Measurements from ENCODE around the gene FOXN3.
"Not testable (repeated sequence)": the region's sequence is repeated elsewhere in the genome, so short reads cannot be mapped to it uniquely, and the experiment has no call there.

FOXN3 gene

DNA sequence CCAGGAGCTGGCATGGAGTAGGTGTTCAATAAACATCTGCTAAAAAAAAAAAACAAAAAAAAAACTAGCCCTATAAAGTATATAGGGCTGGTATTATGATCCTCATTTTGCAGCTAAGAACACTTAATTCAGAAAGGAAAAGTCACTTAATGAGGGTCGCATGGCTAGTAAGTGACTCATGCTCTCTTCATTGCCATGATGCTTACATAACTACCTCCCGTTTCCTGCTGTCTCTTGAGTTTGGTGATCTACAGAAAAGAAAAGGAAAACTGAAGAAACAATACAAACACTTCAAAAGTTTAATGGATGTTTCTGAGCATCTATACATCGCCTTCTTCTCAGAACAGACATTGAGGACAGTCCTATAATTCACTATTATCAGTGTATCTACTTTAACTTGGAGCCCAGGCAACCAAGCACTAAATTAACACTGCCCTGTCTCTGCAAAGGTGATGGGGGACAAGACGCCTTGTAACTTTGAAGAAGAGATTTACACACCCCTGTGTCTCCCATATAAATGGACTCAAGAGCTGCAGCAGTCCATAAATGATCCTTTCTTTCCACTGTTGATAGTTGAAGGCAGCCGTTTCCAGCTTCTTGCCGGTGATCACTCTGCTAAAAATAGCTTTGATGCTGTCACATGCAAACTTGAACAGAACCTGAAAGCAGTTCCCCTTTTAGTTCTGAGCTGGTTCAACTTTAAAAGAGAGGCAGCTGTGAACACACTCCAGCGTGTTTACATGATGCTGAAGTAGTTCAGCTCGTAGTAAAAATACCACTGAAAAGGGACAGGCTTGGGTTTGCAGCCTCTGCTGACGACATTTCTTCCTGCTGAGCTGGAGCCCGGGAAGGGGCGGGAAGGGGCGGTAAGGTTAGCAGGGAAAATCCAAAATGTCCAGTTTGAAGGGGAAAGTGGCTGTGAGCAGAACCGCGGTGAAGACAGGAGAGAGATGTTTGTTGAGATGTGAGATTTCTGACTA is 113.3 kb downstream of the FOXN3 start:
- peak; percentile 15 for DNase-seq (ENCODE audit: low spot score)

DNA sequence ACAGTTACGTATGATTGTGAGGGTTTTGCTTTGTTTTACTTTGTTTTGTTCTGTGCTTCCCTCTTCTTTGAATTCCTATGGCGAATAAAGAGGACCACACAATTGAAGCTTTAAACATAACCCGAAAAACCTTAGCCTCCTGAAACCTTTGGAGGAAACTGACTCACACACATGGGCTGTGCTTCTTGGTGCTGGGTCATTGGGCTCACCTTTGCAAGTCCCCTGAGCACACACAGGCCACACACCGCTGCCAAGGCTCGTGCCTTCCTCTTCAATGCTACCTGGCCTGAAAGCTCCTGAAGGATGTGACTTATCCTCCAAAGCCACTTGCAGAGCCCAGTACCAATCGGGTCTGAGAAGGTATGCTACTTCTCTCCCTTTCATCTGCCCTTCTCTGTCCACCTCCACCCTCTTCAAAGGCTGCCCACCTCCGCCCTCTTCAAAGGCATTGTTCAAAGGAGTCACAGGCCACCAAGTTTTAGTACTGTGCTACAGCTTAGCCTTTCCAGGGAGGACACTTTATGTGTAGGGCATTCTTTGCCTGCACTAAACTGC is 114.6 kb downstream of the FOXN3 start:
- DNase-seq (ENCODE audit: low spot score) = no peak

GRCh38 chr14:89299587-89299986 is 117.4 kb downstream of the FOXN3 start:
- DNase-seq (ENCODE audit: low spot score) = no peak

GRCh38 chr14:89298056-89298834 is 118.8 kb downstream of the FOXN3 start:
- DNase-seq (ENCODE audit: low spot score) = no peak

- no peak for DNase-seq (ENCODE audit: low spot score)
Observed at GRCh38 chr14:89296281-89296745, 120.7 kb downstream of the FOXN3 start.

DNA sequence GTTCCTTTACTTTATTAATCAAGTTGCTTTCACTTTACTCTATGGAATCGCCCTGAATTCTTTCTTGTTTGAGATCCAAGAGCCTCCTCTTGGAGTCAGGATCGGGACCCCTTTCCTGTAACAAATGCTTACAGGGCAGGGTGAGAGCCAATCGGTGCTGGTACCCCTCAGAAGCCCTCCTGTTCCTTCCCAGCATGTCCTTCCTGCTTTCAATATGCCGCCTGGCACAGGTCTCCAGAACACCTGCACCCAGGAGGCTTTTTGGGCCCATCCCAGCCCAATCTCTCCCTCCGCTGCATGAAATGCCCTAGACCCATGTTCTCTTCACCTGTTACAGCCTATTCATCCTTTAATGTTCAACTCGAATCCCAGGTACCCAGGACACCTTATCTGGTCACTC is 122.2 kb downstream of the FOXN3 start:
- no peak for DNase-seq (ENCODE audit: low spot score)

- not testable (repeated sequence) for DNase-seq (ENCODE audit: low spot score)
Observed at GRCh38 chr14:89294469-89294868, 122.6 kb downstream of the FOXN3 start.

DNA sequence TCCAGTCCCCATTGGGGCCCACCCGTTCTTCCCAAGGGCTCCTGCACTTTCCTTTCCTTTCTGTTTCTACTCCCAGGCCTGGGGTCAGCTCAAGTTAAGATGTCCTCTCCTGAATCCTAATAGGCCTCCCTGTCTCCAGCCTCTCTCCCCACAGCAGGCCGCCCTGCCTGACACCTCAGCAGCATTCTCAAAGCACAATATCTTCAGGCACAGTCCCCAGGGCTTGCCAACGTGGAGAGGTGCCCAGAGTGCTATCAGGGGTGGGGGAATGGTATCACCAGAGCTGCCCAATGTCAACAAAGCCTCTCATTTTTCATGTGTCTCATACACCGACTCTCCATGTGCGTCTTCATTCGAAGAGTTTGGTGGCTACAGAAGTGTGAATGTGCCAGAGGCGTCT is 123.0 kb downstream of the FOXN3 start:
- DNase-seq (ENCODE audit: low spot score) = no peak

DNA sequence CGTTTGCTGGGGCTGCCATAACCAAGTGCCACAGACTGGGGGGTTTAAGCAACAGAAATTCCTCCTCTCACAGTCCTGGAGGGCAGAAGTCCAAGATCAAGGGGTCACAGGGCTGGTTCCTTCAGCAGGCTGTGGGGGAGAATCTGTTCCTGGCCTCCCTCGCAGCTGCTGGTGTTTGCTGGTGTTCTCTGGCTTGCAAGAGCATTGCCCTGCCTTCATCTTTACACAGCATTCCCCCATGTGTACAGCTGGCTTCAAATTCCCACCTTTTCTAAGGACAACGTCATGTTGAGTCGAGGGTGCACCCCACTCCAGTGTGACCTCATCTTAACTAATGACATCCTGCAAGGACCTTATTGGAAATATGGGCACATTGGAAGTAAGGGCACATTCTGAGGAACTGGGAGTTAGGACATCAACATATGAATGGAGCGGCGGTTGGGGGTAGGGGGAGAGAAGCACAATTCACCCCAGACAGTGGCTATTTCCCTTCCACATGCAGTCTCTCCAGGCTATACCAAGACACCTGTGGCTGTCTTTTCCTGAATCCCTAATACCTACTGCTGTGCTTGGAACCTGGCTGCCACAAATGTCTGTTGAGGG is 123.6 kb downstream of the FOXN3 start:
- no peak for DNase-seq (ENCODE audit: low spot score)

DNA sequence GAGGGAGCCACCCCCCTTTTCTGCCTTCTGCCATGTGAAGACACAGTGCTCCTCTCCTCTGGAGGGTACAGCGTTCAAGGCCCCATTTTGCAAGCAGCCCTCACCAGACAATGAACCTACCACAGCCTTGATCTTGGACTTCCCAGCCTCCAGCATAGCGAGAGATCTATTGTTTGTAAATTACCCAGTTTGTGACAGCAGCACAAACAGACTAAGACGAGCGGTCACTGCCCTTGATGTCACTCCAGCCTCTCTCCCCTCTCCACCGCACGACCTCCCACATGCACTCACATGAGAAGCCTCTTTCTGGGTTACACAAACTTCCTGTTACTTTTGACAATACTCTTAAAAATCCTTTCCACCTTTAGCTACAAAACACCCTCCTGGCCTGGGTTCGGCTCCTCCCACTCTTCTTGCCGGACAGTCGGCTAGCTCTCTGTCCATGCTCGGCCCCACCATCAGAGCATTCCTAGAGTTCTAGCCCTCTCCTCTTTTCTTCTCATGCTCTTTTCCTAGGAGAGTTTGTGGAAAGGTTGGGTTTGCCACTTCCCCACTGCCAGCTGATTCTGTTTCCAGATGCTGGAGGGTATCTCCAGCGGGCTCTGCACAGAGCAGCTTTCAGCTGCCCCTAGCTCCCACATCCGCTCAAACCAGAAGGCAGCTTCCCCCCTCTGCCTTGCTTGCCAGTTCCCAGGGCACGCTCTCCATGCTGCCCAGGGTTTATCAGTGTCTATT is 124.3 kb downstream of the FOXN3 start:
- no peak for DNase-seq (ENCODE audit: low spot score)

- no peak for DNase-seq (ENCODE audit: low spot score)
Observed at GRCh38 chr14:89291351-89291940, 125.6 kb downstream of the FOXN3 start.

- DNase-seq (ENCODE audit: low spot score) = no peak
Observed at GRCh38 chr14:89290813-89291212, 126.2 kb downstream of the FOXN3 start.

DNA sequence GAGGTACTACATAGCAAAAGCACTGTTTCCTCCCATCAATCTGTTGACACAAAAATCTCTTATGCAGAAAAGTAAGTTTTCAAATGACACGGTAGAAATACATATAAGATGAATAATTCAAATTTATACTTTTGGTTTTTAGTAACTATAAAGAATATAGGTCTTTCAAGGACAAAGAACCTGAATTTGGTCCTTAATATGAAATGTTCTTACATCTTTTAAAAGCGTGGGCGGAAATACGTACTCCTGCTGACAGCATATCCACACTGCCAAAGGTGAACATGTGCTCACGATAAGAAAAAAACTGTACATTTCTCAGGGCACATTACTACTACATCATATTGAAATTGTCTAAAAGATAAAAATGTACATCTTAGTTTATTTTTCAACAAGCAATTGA is 127.6 kb downstream of the FOXN3 start:
- no peak for DNase-seq (ENCODE audit: low spot score)

DNA sequence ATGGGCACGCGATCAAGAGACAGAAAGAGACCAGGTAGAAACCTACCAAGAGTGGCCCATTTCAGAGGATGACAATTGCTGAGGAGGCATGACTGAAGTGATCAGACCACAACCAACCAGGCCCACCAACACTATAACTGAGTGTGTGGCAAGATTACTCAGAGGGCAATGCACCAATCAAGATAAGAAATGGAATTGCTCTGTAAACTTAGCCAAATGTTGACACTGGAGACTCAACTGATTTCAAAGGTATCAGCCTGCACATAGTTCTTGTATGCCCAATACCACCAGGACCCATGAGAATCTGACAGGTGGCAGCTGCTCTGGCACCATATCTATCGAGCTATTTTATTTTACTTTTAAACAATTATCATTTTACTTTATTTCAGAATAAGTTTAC is 128.9 kb downstream of the FOXN3 start:
- no peak for DNase-seq (ENCODE audit: low spot score)

DNA sequence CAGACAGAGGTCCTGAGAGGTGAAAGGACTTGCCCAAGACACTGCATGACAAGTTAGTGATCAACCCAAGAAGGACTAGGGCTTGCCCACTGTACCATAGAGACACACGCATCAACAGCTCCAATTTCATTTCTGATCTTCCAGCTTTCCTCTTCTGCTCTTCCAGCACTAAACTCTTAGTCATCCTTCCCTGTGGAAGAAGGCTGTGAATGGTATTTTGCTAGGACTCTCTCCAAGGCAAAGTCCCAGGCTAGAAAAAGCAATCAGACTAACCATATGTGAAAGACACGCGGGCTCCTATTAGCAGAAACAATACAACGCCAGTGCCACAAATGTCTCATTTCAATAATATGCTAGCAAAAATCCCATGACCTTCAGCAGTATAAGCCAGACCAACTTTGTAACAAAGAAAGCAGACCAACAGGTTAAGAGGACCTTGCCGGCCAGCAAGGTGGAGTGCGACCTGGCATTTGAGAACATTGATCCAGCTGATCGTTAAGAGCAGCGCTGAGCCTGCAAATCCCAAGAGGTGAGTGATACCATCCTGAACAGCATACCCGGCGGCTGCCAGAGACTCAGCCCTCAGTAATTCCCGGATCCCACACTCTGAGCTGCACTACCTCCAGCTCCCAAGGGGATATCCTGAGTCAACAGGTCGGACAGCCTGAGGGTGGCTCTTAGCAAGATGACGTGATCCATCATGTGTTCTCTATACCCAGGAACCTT is 132.5 kb downstream of the FOXN3 start:
- DNase-seq (ENCODE audit: low spot score) = no peak

GRCh38 chr14:89283327-89284060 is 133.5 kb downstream of the FOXN3 start:
- no peak for DNase-seq (ENCODE audit: low spot score)

- DNase-seq (ENCODE audit: low spot score) = no peak
Observed at GRCh38 chr14:89282191-89282590, 134.8 kb downstream of the FOXN3 start.

DNA sequence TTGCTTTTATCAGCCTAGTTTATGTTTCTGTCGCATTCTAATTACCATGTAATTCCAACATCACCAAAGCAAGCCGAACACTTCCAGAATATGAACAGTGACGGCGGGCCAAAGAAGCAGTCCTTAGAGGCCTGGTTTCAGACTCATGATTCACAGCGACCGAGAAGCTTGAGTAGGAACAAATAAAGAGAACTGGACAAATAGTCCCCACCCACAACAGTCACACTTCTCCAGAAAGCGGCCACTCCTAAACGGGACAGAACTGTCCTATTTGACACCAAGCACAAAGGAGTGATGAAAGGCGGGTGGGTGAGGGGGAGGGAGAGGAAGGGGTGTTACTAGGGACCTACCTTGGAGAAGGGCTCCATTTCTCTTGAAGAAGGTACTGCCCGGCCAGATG is 136.4 kb downstream of the FOXN3 start:
- no peak for DNase-seq (ENCODE audit: low spot score)

GRCh38 chr14:89279649-89280232 is 137.3 kb downstream of the FOXN3 start:
- no peak for DNase-seq (ENCODE audit: low spot score)
